ENCODE results near the gene SCN5A.

GRCh38 chr3:38522002-38522401, 127.5 kb downstream of the SCN5A start:
- TF ChIP-seq CTCF (IDR thresholded peaks at IDR 0.05) (no peak), POLR2A (IDR thresholded peaks at IDR 0.05) (no peak)
